ENCODE data around the gene MILR1.
"Not testable (repeated sequence)": the region's sequence is repeated elsewhere in the genome, so short reads cannot be mapped to it uniquely, and the experiment has no call there.

MILR1 gene

GRCh38 chr17:64455993-64456885 lies 7.3 kb downstream of the MILR1 start:
- no peaks in the 10 kb centered on the region for H3K27me3 ChIP-seq (ENCODE audit: control insufficient read depth, insufficient read depth, low read length)
- no peaks in the 10 kb centered on the region for H3K4me1 ChIP-seq (ENCODE audit: control insufficient read depth, insufficient read depth, low read length)
- no peaks in the 10 kb centered on the region for H3K36me3 ChIP-seq (ENCODE audit: control insufficient read depth, insufficient read depth, low read length)
- H3K9ac ChIP-seq (ENCODE audit: low read length): no peak overlapping the region
- no peaks in the 10 kb centered on the region for H3K9me3 ChIP-seq (ENCODE audit: control insufficient read depth, insufficient read depth, low read depth, low read length)
- no peak overlapping the region for H3K4me3 ChIP-seq (ENCODE audit: low read depth, low read length)
- H3K27ac ChIP-seq (ENCODE audit: low read depth, low read length): no peak overlapping the region

- no peak overlapping the region for H3K9ac ChIP-seq (ENCODE audit: low read length)
- H3K4me3 ChIP-seq (ENCODE audit: low read depth, low read length): no peak overlapping the region
- H3K4me1 ChIP-seq (ENCODE audit: control insufficient read depth, insufficient read depth, low read length): no peaks in the 10 kb centered on the region
- H3K27me3 ChIP-seq (ENCODE audit: control insufficient read depth, insufficient read depth, low read length): no peaks in the 10 kb centered on the region
- H3K9me3 ChIP-seq (ENCODE audit: control insufficient read depth, insufficient read depth, low read depth, low read length): no peaks in the 10 kb centered on the region
- no peaks in the 10 kb centered on the region for H3K36me3 ChIP-seq (ENCODE audit: control insufficient read depth, insufficient read depth, low read length)
- H3K27ac ChIP-seq (ENCODE audit: low read depth, low read length): no peak overlapping the region
These were observed 8.2 kb downstream of the MILR1 start for GRCh38 chr17:64457156-64457555.

- Histone ChIP-seq H3K36me3 (ENCODE audit: control insufficient read depth, insufficient read depth, low read length) (no peaks in the 10 kb centered on the region), H3K27me3 (ENCODE audit: control insufficient read depth, insufficient read depth, low read length) (no peaks in the 10 kb centered on the region), H3K9me3 (ENCODE audit: control insufficient read depth, insufficient read depth, low read depth, low read length) (no peaks in the 10 kb centered on the region), H3K4me1 (ENCODE audit: control insufficient read depth, insufficient read depth, low read length) (no peaks in the 10 kb centered on the region), H3K9ac (ENCODE audit: low read length) (no peak overlapping the region), H3K4me3 (ENCODE audit: low read depth, low read length) (no peak overlapping the region), H3K27ac (ENCODE audit: low read depth, low read length) (no peak overlapping the region)
These were observed 9.8 kb downstream of the MILR1 start for GRCh38 chr17:64458756-64459155.

GRCh38 chr17:64459284-64459747 lies 10.4 kb downstream of the MILR1 start:
- Histone ChIP-seq H3K4me1 (ENCODE audit: control insufficient read depth, insufficient read depth, low read length) (no peaks in the 10 kb centered on the region), H3K9ac (ENCODE audit: low read length) (no peak overlapping the region), H3K27me3 (ENCODE audit: control insufficient read depth, insufficient read depth, low read length) (no peaks in the 10 kb centered on the region), H3K4me3 (ENCODE audit: low read depth, low read length) (no peak overlapping the region), H3K27ac (ENCODE audit: low read depth, low read length) (no peak overlapping the region), H3K9me3 (ENCODE audit: control insufficient read depth, insufficient read depth, low read depth, low read length) (no peaks in the 10 kb centered on the region), H3K36me3 (ENCODE audit: control insufficient read depth, insufficient read depth, low read length) (no peaks in the 10 kb centered on the region)

GRCh38 chr17:64459818-64460217 lies 10.9 kb downstream of the MILR1 start:
- not testable (repeated sequence) for H3K27ac ChIP-seq (ENCODE audit: low read depth, low read length); H3K27me3 ChIP-seq (ENCODE audit: control insufficient read depth, insufficient read depth, low read length); H3K36me3 ChIP-seq (ENCODE audit: control insufficient read depth, insufficient read depth, low read length); H3K4me1 ChIP-seq (ENCODE audit: control insufficient read depth, insufficient read depth, low read length); H3K4me3 ChIP-seq (ENCODE audit: low read depth, low read length); H3K9me3 ChIP-seq (ENCODE audit: control insufficient read depth, insufficient read depth, low read depth, low read length); H3K9ac ChIP-seq (ENCODE audit: low read length)

GRCh38 chr17:64460955-64461354 lies 12.0 kb downstream of the MILR1 start:
- Histone ChIP-seq H3K9ac (ENCODE audit: low read length) (no peak overlapping the region), H3K4me1 (ENCODE audit: control insufficient read depth, insufficient read depth, low read length) (no peaks in the 10 kb centered on the region), H3K27ac (ENCODE audit: low read depth, low read length) (no peak overlapping the region), H3K36me3 (ENCODE audit: control insufficient read depth, insufficient read depth, low read length) (no peaks in the 10 kb centered on the region), H3K4me3 (ENCODE audit: low read depth, low read length) (no peak overlapping the region), H3K27me3 (ENCODE audit: control insufficient read depth, insufficient read depth, low read length) (no peaks in the 10 kb centered on the region), H3K9me3 (ENCODE audit: control insufficient read depth, insufficient read depth, low read depth, low read length) (no peaks in the 10 kb centered on the region)

- no peaks in the 10 kb centered on the region for H3K4me1 ChIP-seq (ENCODE audit: control insufficient read depth, insufficient read depth, low read length)
- no peak overlapping the region for H3K27ac ChIP-seq (ENCODE audit: low read depth, low read length)
- H3K27me3 ChIP-seq (ENCODE audit: control insufficient read depth, insufficient read depth, low read length): no peaks in the 10 kb centered on the region
- no peaks in the 10 kb centered on the region for H3K9me3 ChIP-seq (ENCODE audit: control insufficient read depth, insufficient read depth, low read depth, low read length)
- no peak overlapping the region for H3K9ac ChIP-seq (ENCODE audit: low read length)
- H3K36me3 ChIP-seq (ENCODE audit: control insufficient read depth, insufficient read depth, low read length): no peaks in the 10 kb centered on the region
- no peak overlapping the region for H3K4me3 ChIP-seq (ENCODE audit: low read depth, low read length)
These were observed 12.9 kb downstream of the MILR1 start for GRCh38 chr17:64461788-64462187.

- H3K4me3 ChIP-seq (ENCODE audit: low read depth, low read length): no peak overlapping the region
- H3K9me3 ChIP-seq (ENCODE audit: control insufficient read depth, insufficient read depth, low read depth, low read length): no peaks in the 10 kb centered on the region
- peaks cover 9% of the 10 kb centered on the region for H3K4me1 ChIP-seq (ENCODE audit: control insufficient read depth, insufficient read depth, low read length)
- no peaks in the 10 kb centered on the region for H3K27me3 ChIP-seq (ENCODE audit: control insufficient read depth, insufficient read depth, low read length)
- H3K9ac ChIP-seq (ENCODE audit: low read length): no peak overlapping the region
- no peaks in the 10 kb centered on the region for H3K36me3 ChIP-seq (ENCODE audit: control insufficient read depth, insufficient read depth, low read length)
- no peak overlapping the region for H3K27ac ChIP-seq (ENCODE audit: low read depth, low read length)
These were observed 17.3 kb downstream of the MILR1 start for GRCh38 chr17:64466019-64466735.

- not testable (repeated sequence) for H3K4me3 ChIP-seq (ENCODE audit: low read depth, low read length); H3K9ac ChIP-seq (ENCODE audit: low read length); H3K27me3 ChIP-seq (ENCODE audit: control insufficient read depth, insufficient read depth, low read length); H3K27ac ChIP-seq (ENCODE audit: low read depth, low read length); H3K9me3 ChIP-seq (ENCODE audit: control insufficient read depth, insufficient read depth, low read depth, low read length); H3K36me3 ChIP-seq (ENCODE audit: control insufficient read depth, insufficient read depth, low read length)
- H3K4me1 ChIP-seq (ENCODE audit: control insufficient read depth, insufficient read depth, low read length): peaks cover 14% of the 10 kb centered on the region
These were observed 17.9 kb downstream of the MILR1 start for GRCh38 chr17:64466834-64467233.

GRCh38 chr17:64470625-64471024 lies 21.7 kb downstream of the MILR1 start:
- no peaks in the 10 kb centered on the region for H3K27me3 ChIP-seq (ENCODE audit: control insufficient read depth, insufficient read depth, low read length)
- H3K4me1 ChIP-seq (ENCODE audit: control insufficient read depth, insufficient read depth, low read length): peaks cover 14% of the 10 kb centered on the region
- H3K9ac ChIP-seq (ENCODE audit: low read length): peak overlapping the region; percentile 9
- no peak overlapping the region for H3K4me3 ChIP-seq (ENCODE audit: low read depth, low read length)
- peak overlapping the region; percentile 10; the same call in 1 of the 2 replicates for H3K27ac ChIP-seq (ENCODE audit: low read depth, low read length)
- no peaks in the 10 kb centered on the region for H3K36me3 ChIP-seq (ENCODE audit: control insufficient read depth, insufficient read depth, low read length)
- H3K9me3 ChIP-seq (ENCODE audit: control insufficient read depth, insufficient read depth, low read depth, low read length): no peaks in the 10 kb centered on the region

- H3K9ac ChIP-seq (ENCODE audit: low read length): peak overlapping the region; percentile 19
- no peaks in the 10 kb centered on the region for H3K9me3 ChIP-seq (ENCODE audit: control insufficient read depth, insufficient read depth, low read depth, low read length)
- no peak overlapping the region for H3K4me3 ChIP-seq (ENCODE audit: low read depth, low read length)
- no peaks in the 10 kb centered on the region for H3K27me3 ChIP-seq (ENCODE audit: control insufficient read depth, insufficient read depth, low read length)
- peaks cover 14% of the 10 kb centered on the region for H3K4me1 ChIP-seq (ENCODE audit: control insufficient read depth, insufficient read depth, low read length)
- peak overlapping the region; percentile 10; the same call in 1 of the 2 replicates for H3K27ac ChIP-seq (ENCODE audit: low read depth, low read length)
- no peaks in the 10 kb centered on the region; the same call in 1 of the 2 replicates for H3K36me3 ChIP-seq (ENCODE audit: control insufficient read depth, insufficient read depth, low read length)
These were observed 22.5 kb downstream of the MILR1 start for GRCh38 chr17:64471440-64471839.

All from HUES6 (cell line).